ENCODE measurements around the gene RBSN. TPM values are rescaled to one million over a fixed set of nuclear protein-coding genes. Genes with fewer than 3 reads are reported as not detected.
A peak's percentile ranks its signal among the peaks of the same experiment; 100 is the strongest.

The RBSN gene
- total RNA-seq, 4 donors from 2014 or later, result 27.4 to 62.8 (median 39.8) TPM

DNA sequence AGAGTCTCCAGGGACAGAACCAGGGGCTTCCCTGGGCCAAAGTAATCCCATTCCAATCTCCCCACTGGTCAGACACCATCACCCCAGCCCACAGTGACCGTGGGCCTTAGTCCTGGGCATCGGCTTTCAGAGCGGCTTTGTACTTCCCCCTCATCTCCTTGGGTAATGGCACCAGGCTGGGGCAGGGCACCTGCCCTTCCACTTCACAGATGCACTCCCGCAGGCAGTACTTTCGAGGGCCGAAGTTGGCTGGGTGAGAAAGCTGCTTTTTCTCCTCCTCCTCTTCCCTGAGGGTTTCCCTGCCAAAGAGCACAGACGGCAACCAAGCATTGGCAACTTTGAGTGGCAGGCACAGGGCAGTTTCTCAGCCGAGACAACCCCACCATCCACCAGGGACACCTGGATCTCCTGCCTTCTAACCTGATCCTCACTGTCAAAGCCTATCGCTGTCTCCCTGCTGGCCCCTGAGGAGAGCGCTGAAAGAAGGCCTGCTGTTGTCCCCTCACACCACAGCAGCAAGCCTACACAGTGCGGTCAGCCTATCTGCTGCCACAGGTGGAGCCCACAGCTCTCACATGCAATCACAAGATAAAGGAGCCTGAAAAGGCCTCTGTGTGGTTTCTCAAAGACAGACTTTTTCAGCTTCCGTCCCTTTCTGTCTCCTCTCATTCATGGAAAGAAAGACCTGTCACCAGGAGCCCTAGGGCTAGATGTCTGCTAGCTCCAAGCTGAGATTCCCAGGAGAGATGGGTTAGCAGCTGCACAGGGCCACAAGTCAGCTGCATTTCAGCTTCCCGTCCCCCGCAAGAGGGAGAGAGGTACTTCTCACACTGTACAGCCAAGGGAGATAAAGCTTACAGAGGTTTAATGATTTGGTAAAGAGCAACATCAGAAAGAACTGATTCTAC is 46.4 kb downstream of the RBSN start:
- Histone ChIP-seq H3K4me3 (no peak overlapping the region), H3K9me3 (no peaks in the 10 kb centered on the region), H3K27me3 (no peaks in the 10 kb centered on the region), H3K27ac (no peak overlapping the region), H3K4me1 (no peaks in the 10 kb centered on the region), H3K36me3 (no peaks in the 10 kb centered on the region)
- no peak for TF ChIP-seq CTCF (IDR thresholded peaks at IDR 0.05)
- no peak for TF ChIP-seq POLR2A (IDR thresholded peaks at IDR 0.05)
- DNase-seq, result no peak
- intact Hi-C loops (cut with DNase I; ENCODE audit: low total_unique reads), result no loop called here

- Histone ChIP-seq H3K36me3 (no peaks in the 10 kb centered on the region), H3K4me3 (no peak overlapping the region), H3K27ac (no peak overlapping the region), H3K9me3 (no peaks in the 10 kb centered on the region), H3K27me3 (no peaks in the 10 kb centered on the region), H3K4me1 (no peaks in the 10 kb centered on the region)
- intact Hi-C loops (cut with DNase I; ENCODE audit: low total_unique reads), result no loop called here
- no peak for TF ChIP-seq POLR2A (IDR thresholded peaks at IDR 0.05)
- TF ChIP-seq CTCF (IDR thresholded peaks at IDR 0.05), result peak in 1 of 4 experiments; percentile 15
- no peak for DNase-seq
These were observed 47.4 kb downstream of the RBSN start for GRCh38 chr3:15051531-15051930.

DNA sequence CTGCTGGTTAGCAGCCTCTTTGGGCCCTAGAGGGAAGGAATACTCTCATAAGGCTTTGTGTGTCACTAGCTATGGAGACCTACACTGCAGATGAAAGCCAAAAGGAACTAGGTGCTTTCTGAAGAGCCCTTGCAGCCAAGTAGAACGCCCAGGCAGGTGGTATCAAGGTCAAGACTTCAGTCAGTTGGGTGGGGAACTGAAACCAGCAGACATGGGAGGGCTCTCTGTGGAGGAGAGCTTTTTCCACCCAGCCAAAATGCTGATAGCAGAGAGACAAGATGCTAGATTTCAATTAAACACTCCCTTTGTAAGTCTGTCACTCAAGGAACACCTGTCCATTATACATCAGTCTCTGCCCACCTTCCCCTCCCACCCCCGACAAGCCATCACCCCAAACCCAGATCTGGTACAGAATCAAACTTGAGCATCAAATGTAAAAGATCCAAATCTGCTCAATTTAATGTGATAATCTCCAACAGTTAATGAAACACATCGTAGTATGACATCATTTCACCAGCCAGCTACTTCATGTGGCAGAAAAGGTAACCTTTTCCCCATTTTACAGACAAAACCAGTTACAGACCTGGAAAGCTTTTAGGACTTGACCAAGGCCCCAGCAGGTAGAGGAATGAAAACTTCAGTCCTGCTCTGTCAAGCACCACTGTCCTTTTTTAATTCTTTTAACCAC is 48.4 kb downstream of the RBSN start:
- intact Hi-C loops (cut with DNase I; ENCODE audit: low total_unique reads), result no loop called here
- Histone ChIP-seq H3K4me1 (no peaks in the 10 kb centered on the region), H3K27me3 (no peaks in the 10 kb centered on the region), H3K9me3 (no peaks in the 10 kb centered on the region), H3K36me3 (no peaks in the 10 kb centered on the region), H3K4me3 (no peak overlapping the region), H3K27ac (no peak overlapping the region)
- DNase-seq, result no peak
- TF ChIP-seq POLR2A (IDR thresholded peaks at IDR 0.05), result no peak
- TF ChIP-seq CTCF (IDR thresholded peaks at IDR 0.05), result no peak

- TF ChIP-seq POLR2A (IDR thresholded peaks at IDR 0.05), result no peak
- no peak for TF ChIP-seq CTCF (IDR thresholded peaks at IDR 0.05)
- Histone ChIP-seq H3K4me3 (no peak overlapping the region), H3K36me3 (no peaks in the 10 kb centered on the region), H3K4me1 (no peaks in the 10 kb centered on the region), H3K9me3 (no peaks in the 10 kb centered on the region), H3K27ac (no peak overlapping the region), H3K27me3 (no peaks in the 10 kb centered on the region)
- intact Hi-C loops (cut with DNase I; ENCODE audit: low total_unique reads), result no loop called here
- DNase-seq, result no peak
These were observed 49.4 kb downstream of the RBSN start for GRCh38 chr3:15049584-15049983.

- H3K27me3 ChIP-seq, result no peaks in the 10 kb centered on the region
- no peaks in the 10 kb centered on the region for H3K36me3 ChIP-seq
- TF ChIP-seq CTCF (IDR thresholded peaks at IDR 0.05) (no peak), POLR2A (IDR thresholded peaks at IDR 0.05) (no peak)
- H3K4me1 ChIP-seq, result no peaks in the 10 kb centered on the region
- H3K4me3 ChIP-seq, result no peak overlapping the region
- DNase-seq, result no peak
- H3K27ac ChIP-seq, result no peak overlapping the region
- intact Hi-C loops (cut with DNase I; ENCODE audit: low total_unique reads), result no loop called here
- H3K9me3 ChIP-seq, result no peaks in the 10 kb centered on the region
These were observed 53.3 kb downstream of the RBSN start for GRCh38 chr3:15045667-15046066.
